CD14-positive monocyte (primary cell): ENCODE measurements around the gene LATS2. TPM values are rescaled to one million over a fixed set of nuclear protein-coding genes. Genes with fewer than 3 reads are reported as not detected.
A peak's percentile ranks its signal among the peaks of the same experiment; 100 is the strongest.

Experiments used
- DNase-seq, 3 donors: peaks; one replicate each; pipeline ENCODE4 v3.0.0-alpha.2; 2011 to 2022
- H2AFZ ChIP-seq: 2 replicates; pipeline ENCODE4 v1.6.0; 2012; ENCODE audit warnings: mild to moderate bottlenecking, low read depth, low read length, inconsistent platforms; ENCODE audit not compliant: insufficient read depth, poor library complexity, severe bottlenecking
- H3K27ac ChIP-seq, 2 donors: 1 replicate in 1 of 2; 2 replicates in 1 of 2; pipeline ENCODE4 v1.5.1; 2012 to 2013; ENCODE audit warnings: low read length in 2 of 2, control low read depth in 1 of 2, inconsistent platforms in 1 of 2, low read depth in 1 of 2, mild to moderate bottlenecking in 1 of 2
- H3K27me3 ChIP-seq, 2 donors: one replicate each; pipeline versions ENCODE4 v1.6.0 to v1.6.1; 2011 to 2013; ENCODE audit warnings: low read length in 2 of 2; ENCODE audit not compliant: control insufficient read depth in 2 of 2, insufficient read depth in 2 of 2
- H3K36me3 ChIP-seq, 2 donors: replicated peaks in 1 of 2; 1 replicate in 1 of 2; 2 replicates in 1 of 2; pipeline versions ENCODE4 v1.5.1 to v1.6.1; 2012 to 2013; ENCODE audit warnings: low read length in 2 of 2, control low read depth in 1 of 2, inconsistent platforms in 1 of 2, mild to moderate bottlenecking in 1 of 2; ENCODE audit not compliant: insufficient read depth in 2 of 2, control insufficient read depth in 1 of 2
- H3K4me1 ChIP-seq, 2 donors: 1 replicate in 1 of 2; 2 replicates in 1 of 2; pipeline versions ENCODE4 v1.5.1 to v1.6.1; 2012 to 2013; ENCODE audit warnings: low read length in 2 of 2, control low read depth in 1 of 2, inconsistent platforms in 1 of 2, mild to moderate bottlenecking in 1 of 2, moderate library complexity in 1 of 2; ENCODE audit not compliant: insufficient read depth in 2 of 2, control insufficient read depth in 1 of 2
- H3K4me2 ChIP-seq: replicated peaks from 2 replicates; pipeline ENCODE3; 2012; ENCODE audit warnings: low read length, moderate library complexity, mild to moderate bottlenecking; ENCODE audit not compliant: poor library complexity, severe bottlenecking; ENCODE audit errors: extremely low read depth
- H3K4me3 ChIP-seq, 3 experiments: fragments of 200-600 bp in 1 of 3; sonication (generic) in 1 of 3; replicated peaks in 1 of 3; 1 replicate in 2 of 3; 2 replicates in 1 of 3; pipeline ENCODE4 v1.5.1; 2011 to 2013; ENCODE audit warnings: low read length in 3 of 3, mild to moderate bottlenecking in 3 of 3, control low read depth in 2 of 3, low read depth in 2 of 3, inconsistent platforms in 1 of 3, moderate library complexity in 1 of 3
- H3K79me2 ChIP-seq: 2 replicates; pipeline ENCODE4 v1.6.0; 2012; ENCODE audit warnings: mild to moderate bottlenecking, control low read depth, inconsistent platforms, low read length, moderate library complexity; ENCODE audit not compliant: insufficient read depth
- H3K9ac ChIP-seq: 2 replicates; pipeline ENCODE4 v1.6.0; 2017; ENCODE audit warnings: low read length, mild to moderate bottlenecking; ENCODE audit not compliant: insufficient read depth, poor library complexity, severe bottlenecking
- H3K9me3 ChIP-seq, 2 donors: replicated peaks in 1 of 2; 1 replicate in 1 of 2; 2 replicates in 1 of 2; pipeline versions ENCODE4 v1.5.1 to v1.6.1; 2012 to 2013; ENCODE audit warnings: low read length in 2 of 2, control low read depth in 1 of 2; ENCODE audit not compliant: control insufficient read depth in 1 of 2, insufficient read depth in 1 of 2
- H4K20me1 ChIP-seq: 2 replicates; pipeline ENCODE4 v1.6.0; 2012; ENCODE audit warnings: mild to moderate bottlenecking, low read length, control low read depth, moderate library complexity; ENCODE audit not compliant: insufficient read depth
- H3K27ac Mint-ChIP-seq, 7 donors: one replicate each; pipeline ENCODE4 v1.8.0; 2020; ENCODE audit warnings: mild to moderate bottlenecking in 7 of 7, mixed read lengths in 7 of 7, moderate library complexity in 6 of 7, inconsistent platforms in 2 of 7
- H3K27me3 Mint-ChIP-seq, 3 donors: one replicate each; pipeline ENCODE4 v1.8.0; 2021 to 2022; ENCODE audit warnings: low read depth in 3 of 3, mild to moderate bottlenecking in 3 of 3, mixed read lengths in 3 of 3, moderate library complexity in 3 of 3, inconsistent platforms in 1 of 3
- H3K36me3 Mint-ChIP-seq, 2 donors: one replicate each; pipeline ENCODE4 v1.8.0; 2020; ENCODE audit warnings: mixed read lengths in 2 of 2, inconsistent platforms in 1 of 2, mild to moderate bottlenecking in 1 of 2
- H3K4me1 Mint-ChIP-seq: one replicate; pipeline ENCODE4 v1.8.0; 2020; ENCODE audit warnings: mild to moderate bottlenecking, mixed read lengths
- H3K4me3 Mint-ChIP-seq, 2 donors: one replicate each; pipeline ENCODE4 v1.8.0; 2020; ENCODE audit warnings: mild to moderate bottlenecking in 2 of 2, mixed read lengths in 2 of 2, moderate library complexity in 1 of 2
- H3K9me3 Mint-ChIP-seq, 7 donors: one replicate each; pipeline ENCODE4 v1.8.0; 2020 to 2022; ENCODE audit warnings: mixed read lengths in 7 of 7, mild to moderate bottlenecking in 6 of 7, moderate library complexity in 6 of 7, inconsistent platforms in 2 of 7
- WGBS: methylation state at CpG from one replicate; pipeline ENCODE4 v1.1.5; 2013; ENCODE audit warnings: missing lambda C conversion rate; ENCODE audit not compliant: insufficient coverage; 5-methylcytosine and 5-hydroxymethylcytosine counted together
- intact Hi-C, 2 donors: fragments of 100-400 bp; cut with micrococcal nuclease; formaldehyde crosslinking; loops; one replicate each; pipeline versions ENCODE4 v1.15.0 to v1.15.1; 2023
- polyA plus RNA-seq, 3 donors: library from polyadenylated mRNA; depleted of rRNA in 1 of 3; unstranded in 2 of 3; stranded (reverse) in 1 of 3; fragments of 300-500 nt in 2 of 3; fragments of >200 nt in 1 of 3; fragmentation: Illumina TruSeq in 2 of 3; gene quantifications; 1 replicate in 2 of 3; 2 replicates in 1 of 3; pipeline ENCODE4 v1.2.3, GENCODE V29; 2012 to 2021
- TF ChIP-seq, protein P1 (sequence below): fragments of 200-600 bp; IDR thresholded peaks from one replicate; pipeline ENCODE4 v1.8.0; 2022; ENCODE audit warnings: antibody characterized with exemption, mild to moderate bottlenecking

The LATS2 gene
- polyA plus RNA-seq, 3 donors: 0.96 to 11.2 (median 1.0) TPM

- peak overlapping the region; percentile 58 to 95 (median 93) for H3K4me3 ChIP-seq
- WGBS: 89% methylated on average over 29 of the region's 35 CpGs
- peak overlapping the region; percentile 98 for H3K9ac ChIP-seq
- peak overlapping the region; percentile 76 for H3K4me2 ChIP-seq
- intact Hi-C loops: loop anchor here (5.0 kb wide), 2 partner anchors 37 to 117 kb away; no protein-coding TSS in a partner anchor
- H3K27ac ChIP-seq: peak overlapping the region; percentile 9 to 93
- no peaks in the 10 kb centered on the region for H3K27me3 ChIP-seq
- no peak overlapping the region for H2AFZ ChIP-seq
- Mint-ChIP-seq H3K4me1 (peaks cover 53% of the 10 kb centered on the region), H3K4me3 (peak overlapping the region; percentile 84 to 90), H3K9me3 (no peaks in the 10 kb centered on the region), H3K27ac (peak overlapping the region in 6 of 7 donors; percentile 41 to 79 (median 62)), H3K36me3 (peaks cover 9% of the 10 kb centered on the region in 2 donors), H3K27me3 (peaks cover 0 to 6% (median 0%) of the 10 kb centered on the region in 3 donors)
- TF ChIP-seq, protein P1, sequence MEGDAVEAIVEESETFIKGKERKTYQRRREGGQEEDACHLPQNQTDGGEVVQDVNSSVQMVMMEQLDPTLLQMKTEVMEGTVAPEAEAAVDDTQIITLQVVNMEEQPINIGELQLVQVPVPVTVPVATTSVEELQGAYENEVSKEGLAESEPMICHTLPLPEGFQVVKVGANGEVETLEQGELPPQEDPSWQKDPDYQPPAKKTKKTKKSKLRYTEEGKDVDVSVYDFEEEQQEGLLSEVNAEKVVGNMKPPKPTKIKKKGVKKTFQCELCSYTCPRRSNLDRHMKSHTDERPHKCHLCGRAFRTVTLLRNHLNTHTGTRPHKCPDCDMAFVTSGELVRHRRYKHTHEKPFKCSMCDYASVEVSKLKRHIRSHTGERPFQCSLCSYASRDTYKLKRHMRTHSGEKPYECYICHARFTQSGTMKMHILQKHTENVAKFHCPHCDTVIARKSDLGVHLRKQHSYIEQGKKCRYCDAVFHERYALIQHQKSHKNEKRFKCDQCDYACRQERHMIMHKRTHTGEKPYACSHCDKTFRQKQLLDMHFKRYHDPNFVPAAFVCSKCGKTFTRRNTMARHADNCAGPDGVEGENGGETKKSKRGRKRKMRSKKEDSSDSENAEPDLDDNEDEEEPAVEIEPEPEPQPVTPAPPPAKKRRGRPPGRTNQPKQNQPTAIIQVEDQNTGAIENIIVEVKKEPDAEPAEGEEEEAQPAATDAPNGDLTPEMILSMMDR: no peak
- H3K4me1 ChIP-seq: peaks cover 27 to 39% of the 10 kb centered on the region in 2 donors
- H3K36me3 ChIP-seq: no peaks in the 10 kb centered on the region
- peaks cover 66% of the 10 kb centered on the region for H3K79me2 ChIP-seq
- DNase-seq: no peak
- no peaks in the 10 kb centered on the region for H3K9me3 ChIP-seq
- peaks cover 54% of the 10 kb centered on the region for H4K20me1 ChIP-seq
These were observed 1.6 kb downstream of the LATS2 start for GRCh38 chr13:21059641-21060337.

DNA sequence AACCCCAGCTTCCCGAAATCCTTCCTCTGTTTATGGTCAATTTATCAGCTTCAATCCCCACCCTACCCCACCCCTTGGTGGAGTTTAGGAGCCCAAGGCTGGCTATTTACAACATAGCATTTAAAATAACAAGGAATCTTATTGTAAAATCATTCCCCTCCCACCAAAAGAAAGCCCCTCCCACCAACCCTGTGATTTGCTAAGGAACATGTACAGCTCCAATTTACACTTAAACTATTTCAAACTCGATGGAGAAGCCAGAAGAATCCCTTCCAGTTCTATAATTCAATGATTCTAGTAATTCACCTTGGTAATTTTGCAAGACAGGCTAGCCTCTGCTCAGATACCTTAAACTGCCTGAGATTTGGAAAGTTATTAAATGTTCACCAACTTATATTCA lies 3.0 kb downstream of the LATS2 start:
- H3K9me3 ChIP-seq: no peaks in the 10 kb centered on the region
- Mint-ChIP-seq H3K27ac (no peak overlapping the region), H3K27me3 (peaks cover 0 to 6% (median 0%) of the 10 kb centered on the region in 3 donors), H3K9me3 (no peaks in the 10 kb centered on the region), H3K4me1 (peaks cover 59% of the 10 kb centered on the region), H3K4me3 (peak overlapping the region in 1 of 2 donors; percentile 7), H3K36me3 (peaks cover 13 to 14% of the 10 kb centered on the region in 2 donors)
- intact Hi-C loops: no loop called here
- no peak overlapping the region for H3K4me3 ChIP-seq
- peak overlapping the region; percentile 76 for H3K4me2 ChIP-seq
- no peak overlapping the region for H2AFZ ChIP-seq
- peaks cover under 1 to 4% of the 10 kb centered on the region in 2 donors for H3K36me3 ChIP-seq
- no peak overlapping the region for H3K9ac ChIP-seq
- H3K27ac ChIP-seq: no peak overlapping the region
- no peaks in the 10 kb centered on the region for H3K27me3 ChIP-seq
- peaks cover 80% of the 10 kb centered on the region for H3K79me2 ChIP-seq
- TF ChIP-seq, protein P1: no peak
- no CpG with 5 or more reads among the region's 2 CpGs for WGBS
- peaks cover 68% of the 10 kb centered on the region for H4K20me1 ChIP-seq
- DNase-seq: no peak
- peaks cover 25 to 39% of the 10 kb centered on the region in 2 donors for H3K4me1 ChIP-seq
